Omental fat pad (tissue), 4 donors: Measurements from ENCODE around the gene HAPLN2. TPM values are rescaled to one million over a fixed set of nuclear protein-coding genes. Genes with fewer than 3 reads are reported as not detected.

Experiments
- ATAC-seq: fragments of 150-250 bp; one replicate; pipeline ENCODE4 v1.9.1; 2016; ENCODE audit warnings: mild to moderate bottlenecking, moderate library complexity; ENCODE audit not compliant: low FRiP score
- DNase-seq: peaks from one replicate; pipeline ENCODE4 v3.0.0-alpha.2; 2019; ENCODE audit warnings: low spot score
- total RNA-seq, 4 donors: library from RNA; depleted of rRNA; stranded (reverse); fragments of >200 nt; gene quantifications; one replicate each; pipeline ENCODE4 v1.1.0, GENCODE V29; 2016
- TF ChIP-seq, protein P1 (sequence below), 3 donors: fragments of 450-650 bp; IDR thresholded peaks; one replicate each; pipeline ENCODE4 v1.5.1; 2016 to 2017; ENCODE audit warnings: antibody characterized with exemption in 3 of 3, mild to moderate bottlenecking in 3 of 3, moderate library complexity in 2 of 3

HAPLN2 gene
- total RNA-seq, 4 donors from 2014 or later = 2.8 TPM; not detected in 3

DNA sequence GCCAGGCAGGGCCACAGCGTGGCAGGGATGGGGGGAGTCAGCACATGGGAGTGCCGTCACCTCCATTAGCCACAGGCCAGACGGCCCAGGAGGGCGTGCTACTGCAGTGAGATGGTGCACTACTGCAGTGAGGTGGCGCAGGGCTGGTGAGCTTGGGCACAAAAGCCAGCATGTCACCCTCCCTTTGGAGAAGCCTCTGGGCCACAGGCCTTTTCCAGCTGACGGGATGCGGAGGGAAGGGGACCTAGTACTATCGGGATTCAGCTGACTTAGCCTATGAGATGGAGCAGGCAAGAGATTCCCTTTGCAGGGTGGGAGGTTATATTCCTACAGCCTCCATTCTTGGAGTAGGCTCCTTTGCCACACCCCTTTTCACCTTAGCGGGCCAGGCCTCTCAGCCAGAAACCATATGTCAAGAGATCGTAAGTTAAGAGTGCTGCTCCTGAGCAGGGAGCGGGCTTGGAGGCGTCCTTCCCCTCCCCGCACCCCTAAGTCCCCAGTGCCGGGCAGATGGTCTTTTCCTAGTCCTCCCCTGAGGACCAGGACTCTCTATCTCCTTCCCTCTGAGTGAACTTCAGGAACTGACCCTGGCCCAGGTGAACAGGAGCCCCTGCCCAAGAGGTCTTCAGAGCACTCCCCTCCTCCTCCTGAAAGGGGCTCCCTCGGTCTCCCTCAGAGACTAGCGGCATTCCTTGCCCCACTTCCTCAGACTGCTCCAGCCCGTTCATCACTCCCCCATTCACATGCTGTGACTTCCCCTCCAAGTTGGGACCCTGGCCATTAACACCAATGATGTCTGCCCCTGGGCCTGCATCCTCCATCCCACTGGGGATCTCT lies 49.8 kb downstream of the HAPLN2 start:
- TF ChIP-seq, protein P1, sequence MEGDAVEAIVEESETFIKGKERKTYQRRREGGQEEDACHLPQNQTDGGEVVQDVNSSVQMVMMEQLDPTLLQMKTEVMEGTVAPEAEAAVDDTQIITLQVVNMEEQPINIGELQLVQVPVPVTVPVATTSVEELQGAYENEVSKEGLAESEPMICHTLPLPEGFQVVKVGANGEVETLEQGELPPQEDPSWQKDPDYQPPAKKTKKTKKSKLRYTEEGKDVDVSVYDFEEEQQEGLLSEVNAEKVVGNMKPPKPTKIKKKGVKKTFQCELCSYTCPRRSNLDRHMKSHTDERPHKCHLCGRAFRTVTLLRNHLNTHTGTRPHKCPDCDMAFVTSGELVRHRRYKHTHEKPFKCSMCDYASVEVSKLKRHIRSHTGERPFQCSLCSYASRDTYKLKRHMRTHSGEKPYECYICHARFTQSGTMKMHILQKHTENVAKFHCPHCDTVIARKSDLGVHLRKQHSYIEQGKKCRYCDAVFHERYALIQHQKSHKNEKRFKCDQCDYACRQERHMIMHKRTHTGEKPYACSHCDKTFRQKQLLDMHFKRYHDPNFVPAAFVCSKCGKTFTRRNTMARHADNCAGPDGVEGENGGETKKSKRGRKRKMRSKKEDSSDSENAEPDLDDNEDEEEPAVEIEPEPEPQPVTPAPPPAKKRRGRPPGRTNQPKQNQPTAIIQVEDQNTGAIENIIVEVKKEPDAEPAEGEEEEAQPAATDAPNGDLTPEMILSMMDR (IDR thresholded peaks at IDR 0.05) = no peak
- no peak for DNase-seq
- ATAC-seq = no peak

- ATAC-seq (no peak), DNase-seq (no peak)
- TF ChIP-seq, protein P1 (IDR thresholded peaks at IDR 0.05) = no peak
These were observed 50.6 kb downstream of the HAPLN2 start for GRCh38 chr1:156669794-156670193.

DNA sequence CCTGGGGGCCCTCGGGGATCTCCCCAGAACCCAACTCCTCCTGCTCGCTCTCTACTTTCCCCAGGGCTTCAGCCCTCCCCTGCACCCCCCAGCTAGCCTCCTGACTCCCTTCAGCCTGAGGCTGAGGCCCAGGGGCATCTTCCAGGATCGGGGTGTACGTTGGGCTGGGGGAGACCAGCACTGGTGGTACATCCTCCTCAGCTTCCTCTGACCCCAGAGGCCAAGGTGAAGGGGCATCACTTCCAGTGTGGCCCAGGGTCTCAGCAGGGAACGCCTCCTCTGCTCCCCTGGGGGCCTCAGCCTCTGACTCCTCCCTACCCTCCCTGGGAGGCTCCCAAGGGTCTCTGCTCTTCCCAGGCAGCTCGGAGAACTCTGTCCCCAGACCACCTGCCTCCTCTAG lies 51.1 kb downstream of the HAPLN2 start:
- DNase-seq (no peak), ATAC-seq (no peak)
- TF ChIP-seq, protein P1 (IDR thresholded peaks at IDR 0.05) = no peak

DNA sequence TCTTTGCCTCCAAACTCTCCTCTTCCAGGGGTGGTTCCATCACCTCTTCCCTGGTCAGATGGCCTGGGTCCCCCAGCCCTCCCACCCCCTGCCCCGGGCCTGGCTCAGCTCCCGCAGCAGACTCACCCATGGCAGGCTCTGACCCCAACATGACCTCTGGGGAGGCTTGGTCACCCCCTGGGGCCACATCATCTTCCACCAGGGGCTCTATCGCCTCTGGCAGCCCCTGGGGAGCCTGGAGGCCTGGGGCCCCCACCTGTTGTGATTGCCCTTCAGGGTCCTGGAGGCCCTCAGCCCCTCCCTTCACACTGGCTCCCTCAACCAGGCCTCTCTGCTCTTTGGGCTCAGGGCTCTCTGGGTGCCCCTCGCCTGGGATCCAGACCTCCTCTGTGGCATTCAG lies 51.6 kb downstream of the HAPLN2 start:
- no peak for ATAC-seq
- TF ChIP-seq, protein P1 (IDR thresholded peaks at IDR 0.05) = no peak
- no peak for DNase-seq

- TF ChIP-seq, protein P1 (IDR thresholded peaks at IDR 0.05) = no peak
- DNase-seq (no peak), ATAC-seq (no peak)
These were observed 52.6 kb downstream of the HAPLN2 start for GRCh38 chr1:156671804-156672203.

DNA sequence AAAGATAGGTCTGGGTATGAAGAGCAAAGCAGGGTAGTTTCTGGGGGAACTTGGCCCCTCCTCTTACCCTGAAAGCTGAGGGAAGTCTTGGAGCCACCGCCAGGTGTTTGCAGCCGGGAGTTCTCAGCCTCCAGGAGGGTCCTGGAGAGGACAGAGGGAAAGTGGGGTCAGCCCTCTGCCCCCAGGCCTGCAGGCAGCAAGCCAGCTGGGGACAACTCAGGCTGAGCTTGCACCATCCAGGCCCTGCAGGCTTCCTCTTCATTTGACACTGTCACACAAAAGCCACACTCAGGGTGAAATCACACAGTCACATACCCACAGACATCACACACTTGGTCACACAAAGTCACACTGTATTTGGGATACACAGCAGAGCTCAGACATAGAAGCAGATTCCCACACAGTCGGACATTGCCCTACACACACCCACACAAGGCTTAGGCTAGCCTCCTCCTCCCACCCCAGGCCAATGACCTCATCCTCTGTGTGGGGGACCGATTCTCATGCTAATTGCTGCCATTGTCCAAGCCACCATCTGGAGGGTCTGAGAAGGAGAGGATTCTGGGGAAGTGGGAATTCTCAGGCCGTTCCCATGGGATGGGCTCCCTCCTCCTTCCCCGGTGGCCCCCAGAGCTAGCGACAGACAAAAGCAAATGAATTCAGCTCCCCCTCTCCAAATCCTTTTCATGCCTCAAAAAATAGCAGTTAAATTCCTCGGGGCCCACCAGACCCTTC lies 54.3 kb downstream of the HAPLN2 start:
- TF ChIP-seq, protein P1 (IDR thresholded peaks at IDR 0.05) = no peak
- DNase-seq (no peak), ATAC-seq (no peak)

Other genes starting within 250 kb of the HAPLN2 start
- 10 to 100 TPM; 22.8 to 33.8 (median 28.1) TPM for gene MEF2D, start 118.6 kb upstream of the HAPLN2 start, total RNA-seq
- 1 to 10 TPM in 1 of 4 donors, under 1 TPM in 3; 0.16 to 4.2 (median 0.23) TPM for gene IQGAP3, start 46.9 kb upstream of the HAPLN2 start, total RNA-seq
- not detected for gene TTC24, start 39.7 kb upstream of the HAPLN2 start, total RNA-seq
- gene NAXE, start 27.6 kb upstream of the HAPLN2 start, total RNA-seq = 10 to 100 TPM; 49.4 to 71.5 (median 58.9) TPM
- 10 to 100 TPM; 30.2 to 77.5 (median 35.5) TPM for gene GPATCH4, start 17.9 kb upstream of the HAPLN2 start, total RNA-seq
- gene BCAN, start 22.7 kb downstream of the HAPLN2 start, total RNA-seq = not detected
- 10 to 100 TPM; 17.4 to 76.4 (median 27.7) TPM for gene NES, start 58.0 kb downstream of the HAPLN2 start, total RNA-seq
- gene CRABP2, start 86.2 kb downstream of the HAPLN2 start, total RNA-seq = 1 to 10 TPM in 3 of 4 donors, not detected in 1; 4.5 to 8.8 (median 8.8) TPM
- 10 to 100 TPM; 12.1 to 25.4 (median 18.8) TPM for gene METTL25B, start 109.1 kb downstream of the HAPLN2 start, total RNA-seq
- 10 to 100 TPM; 19.8 to 34.1 (median 28.2) TPM for gene ISG20L2, start 109.4 kb downstream of the HAPLN2 start, total RNA-seq
- gene MRPL24, start 121.7 kb downstream of the HAPLN2 start, total RNA-seq = 10 to 100 TPM; 45.0 to 74.4 (median 69.8) TPM
- gene HDGF, start 132.3 kb downstream of the HAPLN2 start, total RNA-seq = 100 to 1,000 TPM; 124 to 242 (median 137) TPM
- gene PRCC, start 148.1 kb downstream of the HAPLN2 start, total RNA-seq = 10 to 100 TPM; 25.5 to 34.7 (median 28.2) TPM
- gene SH2D2A, start 197.4 kb downstream of the HAPLN2 start, total RNA-seq = 1 to 10 TPM; 2.2 to 6.5 (median 3.7) TPM
- under 1 TPM in 3 of 4 donors, not detected in 1; 0.06 to 0.12 (median 0.09) TPM for gene INSRR, start 239.7 kb downstream of the HAPLN2 start, total RNA-seq
- gene NTRK1, start 241.4 kb downstream of the HAPLN2 start, total RNA-seq = 1 to 10 TPM; 1.3 to 6.3 (median 1.6) TPM